Suppressor macrophage (primary cell): ENCODE results near the gene MAP4.

Experiments used
- DNase-seq, 4 experiments: peaks; one replicate each; pipeline ENCODE4 v3.0.0-alpha.2; 2020 to 2022

MAP4 gene

DNA sequence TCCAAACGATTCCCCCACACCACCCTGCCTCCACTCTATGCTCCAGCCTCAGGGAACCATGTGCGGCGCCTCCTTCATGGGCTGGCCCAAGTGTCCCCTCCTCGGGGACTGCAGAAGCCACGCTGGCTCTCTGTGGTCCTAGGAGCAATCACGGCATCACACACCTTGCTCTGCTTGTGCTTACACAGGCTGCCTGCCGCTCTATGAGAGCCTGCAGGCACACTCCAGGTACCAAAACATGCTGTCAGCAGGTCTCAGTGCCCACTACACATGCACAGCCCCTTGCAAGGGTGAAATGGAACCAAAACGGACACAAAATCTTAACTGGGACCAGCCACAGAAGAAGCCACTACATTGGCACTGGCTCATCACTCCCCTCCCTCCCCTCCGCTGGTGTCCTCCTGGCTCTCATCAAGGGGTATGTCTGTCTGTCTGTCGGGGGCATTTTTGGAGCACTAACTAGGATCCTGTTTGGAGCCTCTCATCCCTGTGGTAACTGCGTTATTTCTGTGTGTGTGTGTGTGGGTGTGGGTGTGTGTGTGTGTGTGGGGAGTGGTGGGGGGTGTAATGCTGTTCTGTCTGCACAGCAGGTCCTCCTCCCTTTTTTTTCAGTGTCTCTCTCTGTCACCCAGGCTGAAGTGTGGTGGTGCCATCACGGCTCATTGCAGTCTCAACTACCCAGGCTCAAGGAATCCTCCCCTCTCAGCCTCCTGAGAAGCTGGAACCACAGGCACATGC, 152.7 kb downstream of the MAP4 start:
- no peak for DNase-seq

DNA sequence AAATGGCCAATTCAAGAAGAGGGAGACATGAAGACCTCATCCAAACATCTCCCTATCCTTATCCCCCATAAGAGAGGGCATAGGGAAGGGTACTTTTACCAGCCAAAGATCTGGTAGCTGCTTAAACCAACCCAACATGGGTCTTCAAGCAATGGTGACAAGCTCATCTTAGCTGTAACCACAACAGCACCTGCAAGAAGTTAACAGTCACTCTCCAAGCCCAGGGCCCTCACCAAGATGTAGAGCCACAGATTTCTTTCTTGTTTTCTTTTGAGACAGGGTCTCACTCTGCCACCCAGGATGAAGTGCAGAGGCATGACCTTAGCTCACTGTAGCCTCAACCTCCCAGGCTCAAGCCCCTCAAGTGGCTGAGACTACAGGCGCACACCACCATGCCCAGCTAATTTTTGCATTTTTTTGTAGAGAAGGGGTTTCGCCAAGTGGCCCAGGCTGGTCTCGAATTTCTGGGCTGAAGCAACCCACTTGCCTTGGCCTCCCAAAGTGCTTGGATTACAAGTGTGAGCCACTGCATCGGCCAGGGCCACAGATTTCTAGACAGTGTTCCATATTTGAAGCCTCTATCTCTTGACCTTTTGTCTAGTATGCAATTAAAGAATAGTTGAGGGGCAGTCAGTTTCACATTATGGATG, 156.1 kb downstream of the MAP4 start:
- no peak for DNase-seq

DNA sequence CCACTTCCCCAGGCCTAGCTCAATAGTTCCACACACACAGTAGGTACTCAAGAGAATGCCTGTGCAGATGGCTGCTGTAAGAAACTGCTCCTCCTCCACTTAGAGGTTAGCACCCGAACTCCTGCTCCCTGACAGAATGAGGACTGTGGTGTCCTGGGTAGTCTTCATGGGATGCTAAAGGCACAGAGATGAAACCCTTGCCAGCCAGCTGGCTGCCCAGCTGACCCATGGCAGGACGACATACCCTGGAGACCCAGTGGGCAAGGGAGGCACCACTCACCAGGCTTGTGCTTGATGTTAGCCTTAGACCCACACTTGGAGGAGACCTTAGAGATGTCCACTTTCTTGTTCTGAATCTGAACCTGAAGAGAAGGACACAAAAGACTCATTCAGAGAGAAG, 159.1 kb downstream of the MAP4 start:
- DNase-seq: no peak

DNA sequence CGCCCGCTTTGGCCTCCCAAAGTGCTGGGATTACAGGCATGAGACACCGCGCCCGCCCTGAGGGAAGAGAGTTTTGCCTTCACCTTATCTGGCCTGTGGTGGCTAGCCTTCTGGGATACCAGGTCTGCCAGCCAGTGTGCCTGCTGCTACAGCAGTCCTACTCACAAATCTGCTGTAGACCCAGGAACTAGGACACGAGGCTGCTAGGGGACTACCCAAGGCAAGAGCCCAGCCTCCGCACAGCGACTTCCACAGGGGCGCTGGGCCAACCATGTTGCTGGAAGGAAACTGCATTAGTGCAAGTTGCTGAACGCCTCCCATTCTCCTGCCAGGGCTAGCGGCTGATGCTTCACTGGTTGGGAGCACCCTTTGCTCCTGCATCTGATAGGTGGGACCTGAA, 159.5 kb downstream of the MAP4 start:
- DNase-seq: no peak

DNA sequence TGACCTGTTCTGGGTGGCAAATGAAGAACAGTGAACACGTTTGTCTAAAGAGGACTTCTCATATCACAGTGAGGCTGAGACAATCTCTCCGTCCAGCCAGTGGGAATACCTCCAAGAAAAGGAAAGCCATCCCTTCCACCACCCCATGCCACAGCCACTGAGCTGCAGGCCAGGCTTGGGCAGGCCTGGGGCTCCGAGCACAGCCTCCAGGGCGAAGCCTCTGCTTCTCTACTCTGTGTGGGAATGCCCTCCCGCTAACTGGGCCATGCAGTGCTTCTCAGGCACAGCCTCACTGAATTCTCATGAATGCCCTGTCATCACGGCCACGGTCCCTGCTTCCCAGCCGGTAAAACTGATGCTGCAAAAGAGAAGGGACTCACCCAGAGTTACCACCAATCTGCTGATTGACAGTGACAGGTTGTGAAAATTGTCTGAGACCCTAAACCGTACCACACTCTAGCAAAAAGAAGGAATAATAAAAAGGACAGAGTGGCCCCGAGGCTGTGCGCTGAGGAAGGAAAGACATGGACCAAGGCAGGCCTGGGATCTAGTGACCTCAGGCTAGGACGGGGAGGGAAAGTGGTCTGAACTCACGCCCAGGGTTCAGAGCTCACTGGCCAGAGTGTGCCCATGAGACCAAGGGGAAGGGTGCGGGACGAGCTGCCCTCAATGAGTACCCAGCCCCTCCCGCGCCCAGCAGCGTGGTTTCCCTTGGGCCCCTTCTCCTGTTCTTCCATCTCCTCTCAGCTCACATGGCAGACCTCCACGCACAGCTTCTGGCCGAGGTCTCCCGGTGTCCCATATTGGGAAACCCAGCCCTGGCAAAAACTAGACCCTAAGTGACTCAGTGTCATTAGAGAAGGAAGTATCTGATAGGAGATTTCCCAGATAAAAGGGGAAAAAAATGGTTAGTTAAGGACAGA, 160.5 kb downstream of the MAP4 start:
- DNase-seq: no peak

- DNase-seq: no peak
Measured at GRCh38 chr3:47854720-47855455, 161.3 kb downstream of the MAP4 start.

DNA sequence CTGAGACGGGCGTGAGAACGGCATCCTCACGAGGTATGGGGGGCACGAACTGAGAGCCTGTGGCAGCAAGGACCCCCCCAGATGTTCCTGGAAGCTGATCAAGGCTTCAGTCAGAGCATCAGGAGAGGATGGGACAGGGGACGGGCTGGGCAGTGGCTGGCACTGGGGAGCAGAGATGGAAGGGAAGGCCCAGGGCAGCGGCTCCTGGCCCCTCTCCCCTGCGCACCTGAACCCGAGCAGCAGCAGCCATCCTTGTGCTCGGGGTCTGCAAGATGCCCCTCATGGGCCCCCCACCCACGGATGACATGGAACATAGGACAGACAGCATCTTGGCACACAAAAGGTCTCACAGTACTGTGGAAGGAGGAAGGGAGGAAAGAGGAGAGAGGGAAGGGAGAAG, 161.9 kb downstream of the MAP4 start:
- DNase-seq: no peak

- DNase-seq: no peak
Measured at GRCh38 chr3:47852604-47853602, 163.3 kb downstream of the MAP4 start.

DNA sequence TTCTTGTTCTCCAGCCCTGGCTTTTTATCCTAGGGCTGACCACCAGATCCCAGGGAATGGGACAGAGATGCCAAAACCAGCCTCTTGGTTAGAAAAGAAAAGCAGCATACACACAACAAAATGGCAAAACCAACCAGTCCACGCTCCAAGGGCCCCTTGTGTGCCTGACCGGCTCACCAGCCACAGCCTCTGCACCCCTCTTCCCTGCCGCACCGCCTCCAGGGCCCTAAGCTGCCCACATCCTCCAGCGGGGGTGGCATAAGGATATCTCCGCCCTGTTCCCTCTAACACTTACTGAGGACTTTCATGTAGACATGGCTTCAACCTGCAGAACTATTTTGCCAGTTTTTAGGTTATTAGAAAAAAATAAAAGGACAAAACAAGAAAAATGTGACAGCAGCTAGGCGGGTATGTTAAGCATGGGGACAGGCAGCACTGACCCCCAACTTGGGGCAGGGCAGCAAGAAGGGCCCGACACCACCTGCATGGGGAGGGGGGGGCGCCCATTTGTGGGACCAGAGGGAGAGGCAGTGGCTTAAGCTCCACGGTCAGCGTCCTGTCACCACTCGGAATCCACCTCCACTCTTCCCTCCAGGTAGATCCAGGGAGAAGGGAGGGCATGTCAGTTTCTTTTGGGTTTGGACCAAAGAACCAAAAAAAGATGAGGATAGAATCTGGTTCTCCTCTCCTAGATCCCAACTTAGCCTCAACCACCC, 164.2 kb downstream of the MAP4 start:
- no peak for DNase-seq

GRCh38 chr3:47850564-47851410, 165.4 kb downstream of the MAP4 start:
- DNase-seq: no peak

GRCh38 chr3:47849699-47850563, 166.3 kb downstream of the MAP4 start:
- peak; percentile 22 to 42 (median 32) for DNase-seq

DNA sequence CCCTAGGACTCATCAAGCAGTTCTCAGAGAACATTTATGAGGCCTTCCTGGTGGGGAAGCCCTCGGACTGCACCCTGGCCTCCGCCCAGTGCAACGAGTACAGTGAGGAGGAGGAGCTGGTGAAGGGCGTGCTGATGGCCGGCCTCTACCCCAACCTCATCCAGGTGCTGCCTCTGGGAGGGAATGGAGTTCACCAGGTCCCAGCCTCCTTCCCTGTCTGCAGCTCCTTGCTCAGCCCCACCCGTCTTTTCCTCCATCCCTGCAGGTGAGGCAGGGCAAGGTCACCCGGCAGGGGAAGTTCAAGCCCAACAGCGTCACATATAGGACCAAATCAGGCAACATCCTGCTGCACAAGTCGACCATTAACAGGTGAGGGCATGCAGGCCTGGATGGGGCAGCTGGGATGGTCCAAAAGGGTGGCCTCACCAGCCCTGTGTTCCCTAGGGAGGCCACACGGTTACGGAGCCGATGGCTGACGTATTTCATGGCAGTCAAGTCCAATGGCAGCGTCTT, 167.0 kb downstream of the MAP4 start:
- DNase-seq: no peak

GRCh38 chr3:47848599-47849117, 167.6 kb downstream of the MAP4 start:
- DNase-seq: no peak

GRCh38 chr3:47847801-47848518, 168.3 kb downstream of the MAP4 start:
- no peak for DNase-seq

- no peak for DNase-seq
Measured at GRCh38 chr3:47847260-47847659, 169.0 kb downstream of the MAP4 start.

- DNase-seq: no peak
Measured at GRCh38 chr3:47846880-47847248, 169.4 kb downstream of the MAP4 start.

GRCh38 chr3:47846186-47846879, 169.9 kb downstream of the MAP4 start:
- DNase-seq: no peak
